ENCODE results near the gene NT5C2. TPM values are rescaled to one million over a fixed set of nuclear protein-coding genes. Genes with fewer than 3 reads are reported as not detected.
"Not testable (repeated sequence)": the region's sequence is repeated elsewhere in the genome, so short reads cannot be mapped to it uniquely, and the experiment has no call there.

NT5C2 gene
- polyA plus RNA-seq (ENCODE audit: insufficient read length in 4 of 4), result 100 to 1,000 TPM in 3 of 4 donors, 10 to 100 TPM in 1; 95.0 to 132 (median 108) TPM

- peak in 2 of 4 donors; percentile 54 to 55 for DNase-seq (ENCODE audit: low read depth in 4 of 4, low spot score in 2 of 4)
These were observed at the start of gene NT5C2 for GRCh38 chr10:103193107-103193819. Gene NT5C2 (minus strand): TSS chr10:103193272. CDS start chr10:103174958, 18,314 bp downstream.

- DNase-seq (ENCODE audit: low read depth in 4 of 4, low spot score in 2 of 4), result no peak
These were observed 48.4 kb upstream of the NT5C2 start for GRCh38 chr10:103241262-103242011.

GRCh38 chr10:103238506-103239252 is 45.6 kb upstream of the NT5C2 start:
- DNase-seq (ENCODE audit: low read depth in 4 of 4, low spot score in 2 of 4), result no peak

- no peak for DNase-seq (ENCODE audit: low read depth in 4 of 4, low spot score in 2 of 4)
These were observed 42.7 kb upstream of the NT5C2 start for GRCh38 chr10:103235775-103236174.

GRCh38 chr10:103232772-103233488 is 39.9 kb upstream of the NT5C2 start:
- DNase-seq (ENCODE audit: low read depth in 4 of 4, low spot score in 2 of 4), result no peak

- no peak for DNase-seq (ENCODE audit: low read depth in 4 of 4, low spot score in 2 of 4)
These were observed 39.1 kb upstream of the NT5C2 start for GRCh38 chr10:103232131-103232673.

- DNase-seq (ENCODE audit: low read depth in 4 of 4, low spot score in 2 of 4), result peak in 1 of 4 donors; percentile 24
These were observed 38.0 kb upstream of the NT5C2 start for GRCh38 chr10:103231047-103231551.

GRCh38 chr10:103227416-103227815 is 34.3 kb upstream of the NT5C2 start:
- no peak for DNase-seq (ENCODE audit: low read depth in 4 of 4, low spot score in 2 of 4)

GRCh38 chr10:103225939-103226338 is 32.9 kb upstream of the NT5C2 start:
- no peak for DNase-seq (ENCODE audit: low read depth in 4 of 4, low spot score in 2 of 4)

- DNase-seq (ENCODE audit: low read depth in 4 of 4, low spot score in 2 of 4), result not testable (repeated sequence)
These were observed 31.6 kb upstream of the NT5C2 start for GRCh38 chr10:103224721-103225120.

GRCh38 chr10:103224133-103224532 is 31.1 kb upstream of the NT5C2 start:
- DNase-seq (ENCODE audit: low read depth in 4 of 4, low spot score in 2 of 4), result no peak

GRCh38 chr10:103216362-103216761 is 23.3 kb upstream of the NT5C2 start:
- DNase-seq (ENCODE audit: low read depth in 4 of 4, low spot score in 2 of 4), result not testable (repeated sequence)

GRCh38 chr10:103215601-103216000 is 22.5 kb upstream of the NT5C2 start:
- no peak for DNase-seq (ENCODE audit: low read depth in 4 of 4, low spot score in 2 of 4)

GRCh38 chr10:103210262-103210661 is 17.2 kb upstream of the NT5C2 start:
- DNase-seq (ENCODE audit: low read depth in 4 of 4, low spot score in 2 of 4), result not testable (repeated sequence)

- DNase-seq (ENCODE audit: low read depth in 4 of 4, low spot score in 2 of 4), result not testable (repeated sequence)
These were observed 14.6 kb upstream of the NT5C2 start for GRCh38 chr10:103207643-103208042.

- no peak for DNase-seq (ENCODE audit: low read depth in 4 of 4, low spot score in 2 of 4)
These were observed 14.1 kb upstream of the NT5C2 start for GRCh38 chr10:103207141-103207540.

- DNase-seq (ENCODE audit: low read depth in 4 of 4, low spot score in 2 of 4), result not testable (repeated sequence)
These were observed 13.6 kb upstream of the NT5C2 start for GRCh38 chr10:103206715-103207114.

- not testable (repeated sequence) for DNase-seq (ENCODE audit: low read depth in 4 of 4, low spot score in 2 of 4)
These were observed 12.3 kb upstream of the NT5C2 start for GRCh38 chr10:103205401-103205800.

- no peak for DNase-seq (ENCODE audit: low read depth in 4 of 4, low spot score in 2 of 4)
These were observed 11.5 kb upstream of the NT5C2 start for GRCh38 chr10:103204353-103205255.

Data from left renal cortex interstitium (tissue), 4 donors.